ENCODE data around the gene NELL1. TPM values are rescaled to one million over a fixed set of nuclear protein-coding genes. Genes with fewer than 3 reads are reported as not detected.

The NELL1 gene
- total and polyA plus RNA-seq, 2 donors (not counting 1 experiment from before 2014, with no cell fraction given) = not detected

- H3K36me3 ChIP-seq (ENCODE audit: control insufficient read depth, insufficient read depth, low read length) = no peaks in the 10 kb centered on the region
- H3K27ac ChIP-seq (ENCODE audit: insufficient read depth, low read length) = no peak overlapping the region
- no peak overlapping the region for H3K4me3 ChIP-seq (replicated peaks in 1 of 4; ENCODE audit: control extremely low read depth in 1 of 4, insufficient read depth in 1 of 4, low read depth in 3 of 4, low read length in 4 of 4)
Observed at GRCh38 chr11:21082853-21083252, 413.5 kb downstream of the NELL1 start.

GRCh38 chr11:21088930-21089329 lies 419.5 kb downstream of the NELL1 start:
- no peaks in the 10 kb centered on the region for H3K4me1 ChIP-seq (ENCODE audit: control insufficient read depth, extremely low read depth, insufficient read depth, low read length)
- H3K36me3 ChIP-seq (ENCODE audit: control insufficient read depth, insufficient read depth, low read length) = no peaks in the 10 kb centered on the region
- TF ChIP-seq EZH2 (IDR thresholded peaks at IDR 0.05; ENCODE audit: low read length, missing control alignments) = no peak
- no peak for TF ChIP-seq CTCF (conservative IDR thresholded peaks at IDR 0.05 in 1 of 2, IDR thresholded peaks at IDR 0.05 in 1 of 2; ENCODE audit: low read depth in 1 of 2, low read length in 2 of 2)
- no peaks in the 10 kb centered on the region for H3K27me3 ChIP-seq (ENCODE audit: control insufficient read depth, insufficient read depth, low read length)
- no peak overlapping the region for H3K4me2 ChIP-seq (ENCODE audit: extremely low read depth, insufficient read depth, low read length)
- H3K9me3 ChIP-seq (ENCODE audit: control insufficient read depth, insufficient read depth, low read depth, low read length) = no peaks in the 10 kb centered on the region
- H2AFZ ChIP-seq (ENCODE audit: low read length) = no peak overlapping the region
- no peak overlapping the region for H3K27ac ChIP-seq (ENCODE audit: insufficient read depth, low read length)
- H3K4me3 ChIP-seq (replicated peaks in 1 of 4; ENCODE audit: control extremely low read depth in 1 of 4, insufficient read depth in 1 of 4, low read depth in 3 of 4, low read length in 4 of 4) = no peak overlapping the region
- no peaks in the 10 kb centered on the region for H4K20me1 ChIP-seq (ENCODE audit: control insufficient read depth, extremely low read depth, insufficient read depth, low read length)
- H3K9ac ChIP-seq (ENCODE audit: insufficient read depth, low read length) = no peak overlapping the region
- DNase-seq (ENCODE audit: low read depth in 2 of 2) = no peak
- H3K79me2 ChIP-seq (ENCODE audit: control insufficient read depth, insufficient read depth, low read length) = no peaks in the 10 kb centered on the region

More at GRCh38 chr11:21082853-21083252, 413.5 kb downstream of the NELL1 start:
- Histone ChIP-seq H3K9ac (ENCODE audit: insufficient read depth, low read length) (no peak overlapping the region), H2AFZ (ENCODE audit: low read length) (no peak overlapping the region), H4K20me1 (ENCODE audit: control insufficient read depth, extremely low read depth, insufficient read depth, low read length) (no peaks in the 10 kb centered on the region), H3K79me2 (ENCODE audit: control insufficient read depth, insufficient read depth, low read length) (no peaks in the 10 kb centered on the region), H3K4me2 (ENCODE audit: extremely low read depth, insufficient read depth, low read length) (no peak overlapping the region), H3K4me1 (ENCODE audit: control insufficient read depth, extremely low read depth, insufficient read depth, low read length) (no peaks in the 10 kb centered on the region), H3K27me3 (ENCODE audit: control insufficient read depth, insufficient read depth, low read length) (no peaks in the 10 kb centered on the region), H3K9me3 (ENCODE audit: control insufficient read depth, insufficient read depth, low read depth, low read length) (no peaks in the 10 kb centered on the region)
- DNase-seq (ENCODE audit: low read depth in 2 of 2) = no peak
- no peak for TF ChIP-seq CTCF (conservative IDR thresholded peaks at IDR 0.05 in 1 of 2, IDR thresholded peaks at IDR 0.05 in 1 of 2; ENCODE audit: low read depth in 1 of 2, low read length in 2 of 2)
- TF ChIP-seq EZH2 (IDR thresholded peaks at IDR 0.05; ENCODE audit: low read length, missing control alignments) = no peak

GRCh38 chr11:21104641-21105040 lies 435.3 kb downstream of the NELL1 start:
- no peak overlapping the region for H3K9ac ChIP-seq (ENCODE audit: insufficient read depth, low read length)
- no peaks in the 10 kb centered on the region for H3K4me1 ChIP-seq (ENCODE audit: control insufficient read depth, extremely low read depth, insufficient read depth, low read length)
- no peaks in the 10 kb centered on the region for H3K36me3 ChIP-seq (ENCODE audit: control insufficient read depth, insufficient read depth, low read length)
- no peak overlapping the region for H3K27ac ChIP-seq (ENCODE audit: insufficient read depth, low read length)
- TF ChIP-seq CTCF (conservative IDR thresholded peaks at IDR 0.05 in 1 of 2, IDR thresholded peaks at IDR 0.05 in 1 of 2; ENCODE audit: low read depth in 1 of 2, low read length in 2 of 2) (no peak), EZH2 (IDR thresholded peaks at IDR 0.05; ENCODE audit: low read length, missing control alignments) (no peak)
- H4K20me1 ChIP-seq (ENCODE audit: control insufficient read depth, extremely low read depth, insufficient read depth, low read length) = no peaks in the 10 kb centered on the region
- H3K4me2 ChIP-seq (ENCODE audit: extremely low read depth, insufficient read depth, low read length) = no peak overlapping the region
- H3K4me3 ChIP-seq (replicated peaks in 1 of 4; ENCODE audit: control extremely low read depth in 1 of 4, insufficient read depth in 1 of 4, low read depth in 3 of 4, low read length in 4 of 4) = no peak overlapping the region
- no peaks in the 10 kb centered on the region for H3K27me3 ChIP-seq (ENCODE audit: control insufficient read depth, insufficient read depth, low read length)
- no peak overlapping the region for H2AFZ ChIP-seq (ENCODE audit: low read length)
- H3K9me3 ChIP-seq (ENCODE audit: control insufficient read depth, insufficient read depth, low read depth, low read length) = no peaks in the 10 kb centered on the region
- no peak for DNase-seq (ENCODE audit: low read depth in 2 of 2)
- no peaks in the 10 kb centered on the region for H3K79me2 ChIP-seq (ENCODE audit: control insufficient read depth, insufficient read depth, low read length)
